ENCODE results near the gene KREMEN1.

- TF ChIP-seq JUND (IDR thresholded peaks at IDR 0.05; ENCODE audit: borderline replicate concordance, low read depth, low read length) (no peak), JUND (tag; IDR thresholded peaks at IDR 0.05; ENCODE audit: borderline replicate concordance, low read depth, low read length) (no peak), RREB1 (CRISPR knock-in tag; IDR thresholded peaks at IDR 0.05) (no peak), ZBTB5 (IDR thresholded peaks at IDR 0.05) (no peak), NR2C2 (CRISPR knock-in tag; IDR thresholded peaks at IDR 0.05) (no peak), NR2C2 (tag; IDR thresholded peaks at IDR 0.05) (no peak), USF2 (CRISPR knock-in tag; IDR thresholded peaks at IDR 0.05) (no peak), BRCA1 (IDR thresholded peaks at IDR 0.05) (no peak), BRCA1 (CRISPR knock-in tag; IDR thresholded peaks at IDR 0.05) (no peak), ZHX1 (conservative IDR thresholded peaks at IDR 0.05; ENCODE audit: low read length) (no peak), IRF9 (tag; IDR thresholded peaks at IDR 0.05) (no peak), CTCF (IDR thresholded peaks at IDR 0.05 in 2 of 3, conservative IDR thresholded peaks at IDR 0.05 in 1 of 3; ENCODE audit: insufficient read depth in 2 of 3, low read depth in 1 of 3, low read length in 3 of 3) (no peak), CBFB (CRISPR knock-in tag; IDR thresholded peaks at IDR 0.05) (no peak), TBP (optimal IDR thresholded peaks at IDR 0.05; ENCODE audit: low read depth, low read length) (no peak), MYBL2 (IDR thresholded peaks at IDR 0.05; ENCODE audit: low read depth) (no peak), MYBL2 (CRISPR knock-in tag; IDR thresholded peaks at IDR 0.05; ENCODE audit: borderline replicate concordance) (no peak), EP300 (IDR thresholded peaks at IDR 0.05; ENCODE audit: low read length) (no peak)
These were observed 12.5 kb upstream of the KREMEN1 start for GRCh38 chr22:29060251-29060869.
